Rectal smooth muscle tissue (tissue), 1 donor: Measurements from ENCODE around the gene ZNF773.
"Not testable (repeated sequence)": the region's sequence is repeated elsewhere in the genome, so short reads cannot be mapped to it uniquely, and the experiment has no call there.

Source experiments
- H3K27ac ChIP-seq: one replicate; pipeline ENCODE4 v1.7.0; 2013; ENCODE audit warnings: low read depth, low read length, inconsistent platforms
- H3K27me3 ChIP-seq: one replicate; pipeline ENCODE4 v1.7.0; 2013; ENCODE audit warnings: low read length; ENCODE audit not compliant: control insufficient read depth, insufficient read depth
- H3K36me3 ChIP-seq: one replicate; pipeline ENCODE4 v1.7.0; 2013; ENCODE audit warnings: low read length; ENCODE audit not compliant: control insufficient read depth, insufficient read depth
- H3K4me1 ChIP-seq: one replicate; pipeline ENCODE4 v1.7.0; 2013; ENCODE audit warnings: low read length; ENCODE audit not compliant: control insufficient read depth, insufficient read depth
- H3K4me3 ChIP-seq: one replicate; pipeline ENCODE4 v1.7.0; 2013; ENCODE audit warnings: low read length
- H3K9ac ChIP-seq: one replicate; pipeline ENCODE4 v1.7.0; 2013; ENCODE audit warnings: low read length

ZNF773 gene

GRCh38 chr19:57512845-57513244 lies 13.1 kb downstream of the ZNF773 start:
- no peak overlapping the region for H3K4me3 ChIP-seq
- peaks cover 8% of the 10 kb centered on the region for H3K36me3 ChIP-seq
- no peak overlapping the region for H3K9ac ChIP-seq

GRCh38 chr19:57515255-57515654 lies 15.5 kb downstream of the ZNF773 start:
- H3K4me3 ChIP-seq, result no peak overlapping the region
- no peaks in the 10 kb centered on the region for H3K4me1 ChIP-seq
- H3K27me3 ChIP-seq, result no peaks in the 10 kb centered on the region
- H3K9ac ChIP-seq, result no peak overlapping the region
- H3K27ac ChIP-seq, result no peak overlapping the region
- peaks cover 8% of the 10 kb centered on the region for H3K36me3 ChIP-seq

More at GRCh38 chr19:57512845-57513244, 13.1 kb downstream of the ZNF773 start:
- Histone ChIP-seq H3K27ac (no peak overlapping the region), H3K4me1 (no peaks in the 10 kb centered on the region), H3K27me3 (no peaks in the 10 kb centered on the region)

DNA sequence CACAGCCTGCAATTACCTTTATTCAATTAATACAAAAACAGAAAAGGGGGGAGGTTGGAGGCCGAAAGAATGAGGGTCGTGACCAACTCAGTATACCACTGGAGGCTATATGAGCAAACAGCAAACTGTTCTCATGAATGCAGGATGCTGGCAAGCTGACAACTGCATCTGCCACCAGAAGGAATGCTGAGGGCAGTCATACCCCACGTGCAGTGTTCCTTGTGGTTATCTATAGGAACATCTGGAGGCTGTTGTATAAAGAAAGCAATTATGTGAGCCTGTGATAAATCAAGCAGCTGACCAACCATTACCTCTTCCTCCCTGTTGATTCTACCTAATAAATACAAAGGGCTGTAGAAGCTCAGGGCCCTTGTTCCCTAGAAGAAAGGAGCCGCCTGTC lies 18.3 kb downstream of the ZNF773 start:
- not testable (repeated sequence) for H3K9ac ChIP-seq, H3K27ac ChIP-seq, H3K4me1 ChIP-seq, H3K4me3 ChIP-seq, H3K27me3 ChIP-seq, H3K36me3 ChIP-seq

DNA sequence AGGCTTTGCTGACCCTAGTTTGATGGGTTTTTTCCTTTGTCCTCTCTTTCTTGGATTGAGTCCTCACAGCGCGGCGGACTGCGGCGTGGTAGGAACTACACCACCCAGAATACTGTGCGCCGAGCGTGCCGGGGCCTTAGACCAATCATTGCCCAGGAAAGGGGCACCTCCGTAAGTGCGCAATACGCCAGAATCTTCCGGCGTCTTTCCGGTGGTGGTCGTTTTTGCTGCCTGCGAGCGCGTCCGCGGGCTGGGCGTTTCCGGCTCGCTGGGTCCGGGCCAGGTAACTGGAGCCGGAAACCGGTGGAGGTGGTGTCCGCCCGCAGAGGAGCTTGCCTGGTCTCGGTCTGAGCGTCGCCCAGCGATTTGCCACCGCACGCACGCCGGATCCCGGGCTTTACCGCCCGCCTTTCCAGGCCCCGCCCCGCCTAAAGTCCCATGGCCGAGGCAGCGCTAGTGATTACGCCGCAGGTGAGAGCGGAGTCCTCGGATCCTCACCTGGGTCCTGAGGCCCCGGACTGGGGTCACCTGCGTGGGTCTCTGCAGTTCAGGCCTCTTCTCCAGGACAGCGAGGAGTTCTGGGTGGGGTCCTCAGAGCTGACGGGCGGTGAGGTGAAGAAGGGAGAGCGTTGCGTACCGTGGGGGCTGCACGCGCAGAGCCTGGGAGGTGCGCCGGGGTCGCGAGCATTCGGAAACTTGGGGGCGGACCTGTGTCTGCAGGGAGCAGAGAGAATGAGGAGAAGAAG lies 27.6 kb downstream of the ZNF773 start, which contains the start of gene ZNF549:
TSS of gene ZNF549 (plus strand) at position 221 of the 746 bp plus-strand sequence. CDS start at position 439, 218 bp downstream.
- no peaks in the 10 kb centered on the region for H3K4me1 ChIP-seq
- no peaks in the 10 kb centered on the region for H3K27me3 ChIP-seq

GRCh38 chr19:57537953-57538547 lies 38.3 kb downstream of the ZNF773 start:
- Histone ChIP-seq H3K4me3 (peak overlapping the region; percentile 16), H3K27me3 (no peaks in the 10 kb centered on the region), H3K27ac (no peak overlapping the region), H3K36me3 (peaks cover 60% of the 10 kb centered on the region), H3K9ac (no peak overlapping the region), H3K4me1 (no peaks in the 10 kb centered on the region)

More for the DNA sequence above, 27.6 kb downstream of the ZNF773 start, which contains the start of gene ZNF549:
- H3K9ac ChIP-seq, result peak within 1 kb of the TSS; percentile 75
- H3K27ac ChIP-seq, result peak within 1 kb of the TSS; percentile 54
- H3K36me3 ChIP-seq, result peaks cover 3% of the 10 kb centered on the region
- peak within 1 kb of the TSS; percentile 93 for H3K4me3 ChIP-seq

- Histone ChIP-seq H3K27ac (no peak overlapping the region), H3K36me3 (peaks cover 62% of the 10 kb centered on the region), H3K27me3 (no peaks in the 10 kb centered on the region), H3K9ac (no peak overlapping the region), H3K4me1 (no peaks in the 10 kb centered on the region), H3K4me3 (no peak overlapping the region)
Measured at GRCh38 chr19:57546513-57546912, 46.8 kb downstream of the ZNF773 start.

DNA sequence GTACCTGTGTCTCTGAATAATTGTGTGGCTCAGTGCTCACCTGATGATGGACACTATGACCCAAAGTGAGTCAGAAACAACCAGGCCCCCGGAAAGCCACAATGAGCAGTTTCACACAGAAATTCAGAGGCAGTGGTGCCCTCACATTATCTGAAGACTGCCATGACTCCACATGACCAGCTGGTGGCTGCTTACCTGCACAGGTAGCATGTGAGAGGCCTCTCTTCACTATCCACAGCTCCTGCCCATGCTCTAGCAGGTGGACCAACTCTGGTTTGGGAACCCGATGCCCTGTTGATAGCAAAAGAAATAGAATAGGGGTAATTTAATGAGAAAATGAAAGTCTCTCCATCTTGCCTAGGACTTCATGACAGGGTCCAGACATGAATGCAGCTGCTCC lies 52.7 kb downstream of the ZNF773 start:
- H3K36me3 ChIP-seq, result peaks cover 59% of the 10 kb centered on the region
- H3K4me3 ChIP-seq, result no peak overlapping the region
- H3K27me3 ChIP-seq, result no peaks in the 10 kb centered on the region
- H3K4me1 ChIP-seq, result no peaks in the 10 kb centered on the region
- H3K27ac ChIP-seq, result no peak overlapping the region
- no peak overlapping the region for H3K9ac ChIP-seq

- Histone ChIP-seq H3K36me3 (peaks cover 26% of the 10 kb centered on the region), H3K4me3 (peak overlapping the region; percentile 95), H3K9ac (no peak overlapping the region), H3K27ac (no peak overlapping the region), H3K27me3 (no peaks in the 10 kb centered on the region), H3K4me1 (peaks cover 8% of the 10 kb centered on the region)
Measured at GRCh38 chr19:57557659-57558058, 57.9 kb downstream of the ZNF773 start.
